Endodermal cell (in vitro differentiated cells): Measurements from ENCODE around the gene SLC38A2. TPM values are rescaled to one million over a fixed set of nuclear protein-coding genes. Genes with fewer than 3 reads are reported as not detected.
A peak's percentile ranks its signal among the peaks of the same experiment; 100 is the strongest.

Experiments
- DNase-seq: peaks from one replicate; pipeline ENCODE4 v3.0.0-alpha.2; 2017
- H3K27ac ChIP-seq: 2 replicates; pipeline ENCODE4 v1.5.1; 2013; ENCODE audit warnings: mild to moderate bottlenecking, low read depth, low read length, moderate library complexity
- H3K27me3 ChIP-seq: 2 replicates; pipeline ENCODE4 v1.6.1; 2013; ENCODE audit warnings: mild to moderate bottlenecking, low read length, moderate library complexity; ENCODE audit not compliant: insufficient read depth, control insufficient read depth, poor library complexity, severe bottlenecking
- H3K36me3 ChIP-seq: 2 replicates; pipeline ENCODE4 v1.7.0; 2013; ENCODE audit warnings: mild to moderate bottlenecking, low read length, moderate library complexity; ENCODE audit not compliant: control insufficient read depth, insufficient read depth
- H3K4me1 ChIP-seq: one replicate; pipeline ENCODE4 v1.7.0; 2013; ENCODE audit warnings: low read length; ENCODE audit not compliant: control insufficient read depth, insufficient read depth
- H3K4me3 ChIP-seq: 2 replicates; pipeline ENCODE4 v1.5.1; 2013; ENCODE audit warnings: mild to moderate bottlenecking, low read length, moderate library complexity
- H3K9ac ChIP-seq: 2 replicates; pipeline ENCODE4 v1.6.1; 2013; ENCODE audit warnings: mild to moderate bottlenecking, low read length, moderate library complexity; ENCODE audit not compliant: poor library complexity, severe bottlenecking; ENCODE audit errors: extremely low read depth
- H3K9me3 ChIP-seq: 2 replicates; pipeline ENCODE4 v1.6.1; 2013; ENCODE audit warnings: mild to moderate bottlenecking, low read length, moderate library complexity; ENCODE audit not compliant: control insufficient read depth
- H3K27ac Mint-ChIP-seq: 2 replicates; pipeline ENCODE4 v1.8.0; 2020; ENCODE audit warnings: mixed read lengths
- H3K27me3 Mint-ChIP-seq: 2 replicates; pipeline ENCODE4 v1.8.0; 2021; ENCODE audit warnings: mild to moderate bottlenecking, mixed read lengths; ENCODE audit not compliant: insufficient read depth
- H3K36me3 Mint-ChIP-seq: 2 replicates; pipeline ENCODE4 v1.8.0; 2020; ENCODE audit warnings: low read depth, mixed read lengths
- H3K4me1 Mint-ChIP-seq: 2 replicates; pipeline ENCODE4 v1.8.0; 2020; ENCODE audit warnings: mixed read lengths
- H3K4me3 Mint-ChIP-seq: 2 replicates; pipeline ENCODE4 v1.8.0; 2020; ENCODE audit warnings: mild to moderate bottlenecking, moderate library complexity, mixed read lengths
- H3K9me3 Mint-ChIP-seq: 2 replicates; pipeline ENCODE4 v1.8.0; 2020; ENCODE audit warnings: mild to moderate bottlenecking, mixed read lengths
- CTCF ChIP-seq: fragments of 200-600 bp; sonication (generic); conservative IDR thresholded peaks from 2 replicates; pipeline ENCODE4 v1.5.0; 2021; ENCODE audit warnings: antibody characterized with exemption, mild to moderate bottlenecking
- WGBS, 2 experiments: methylation state at CpG; one replicate each; pipeline versions ENCODE4 v1.1.5 to v1.1.7; 2013; ENCODE audit warnings: missing lambda C conversion rate in 2 of 2, mixed read lengths in 1 of 2; ENCODE audit not compliant: insufficient coverage in 1 of 2, insufficient read length in 1 of 2; 5-methylcytosine and 5-hydroxymethylcytosine counted together
- total RNA-seq, 2 donors: library from RNA; stranded (reverse); fragmentation: NEBNext Ultra II Directional in 1 of 2; extraction: Animal tissue kit (Norgen Biotek cat#: 25700) in 1 of 2; gene quantifications; 2 replicates in 1 of 2; 3 replicates in 1 of 2; pipeline ENCODE4 v1.2.1, GENCODE V29; 2021

SLC38A2 gene
- total RNA-seq, 2 donors from 2014 or later, result 156 to 230 TPM

GRCh38 chr12:46364777-46365580 is 7.6 kb downstream of the SLC38A2 start:
- 91 to 100% methylated on average over 1 to 3 of the region's 3 CpGs for WGBS, 2 experiments
- no peak for TF ChIP-seq CTCF
- Mint-ChIP-seq H3K27ac (peak overlapping the region; percentile 33), H3K27me3 (no peaks in the 10 kb centered on the region), H3K9me3 (no peaks in the 10 kb centered on the region), H3K36me3 (peaks cover 94% of the 10 kb centered on the region), H3K4me1 (peaks cover 28% of the 10 kb centered on the region), H3K4me3 (no peak overlapping the region)
- Histone ChIP-seq H3K4me1 (peaks cover 20% of the 10 kb centered on the region), H3K36me3 (peaks cover 100% of the 10 kb centered on the region), H3K9ac (no peak overlapping the region), H3K4me3 (no peak overlapping the region), H3K27ac (no peak overlapping the region), H3K27me3 (no peaks in the 10 kb centered on the region), H3K9me3 (no peaks in the 10 kb centered on the region)
- no peak for DNase-seq

- H3K4me1 Mint-ChIP-seq, result peaks cover 22% of the 10 kb centered on the region
- H3K36me3 Mint-ChIP-seq, result peaks cover 94% of the 10 kb centered on the region
- no peak overlapping the region for H3K4me3 Mint-ChIP-seq
- Histone ChIP-seq H3K4me1 (peaks cover 20% of the 10 kb centered on the region), H3K9ac (no peak overlapping the region), H3K27ac (no peak overlapping the region), H3K9me3 (no peaks in the 10 kb centered on the region), H3K36me3 (peaks cover 100% of the 10 kb centered on the region), H3K27me3 (no peaks in the 10 kb centered on the region), H3K4me3 (no peak overlapping the region)
- no peaks in the 10 kb centered on the region for H3K9me3 Mint-ChIP-seq
- no peaks in the 10 kb centered on the region for H3K27me3 Mint-ChIP-seq
- 85 to 100% methylated on average over 1 to 2 of the region's 3 CpGs for WGBS, 2 experiments
- no peak for DNase-seq
- no peak overlapping the region for H3K27ac Mint-ChIP-seq
- TF ChIP-seq CTCF, result no peak
Measured at GRCh38 chr12:46364300-46364696, 8.3 kb downstream of the SLC38A2 start.

GRCh38 chr12:46363582-46364299 is 8.8 kb downstream of the SLC38A2 start:
- H3K27ac Mint-ChIP-seq, result no peak overlapping the region
- WGBS, 2 experiments, result 94 to 97% methylated on average over 5 to 9 of the region's 9 CpGs
- Histone ChIP-seq H3K4me3 (no peak overlapping the region), H3K4me1 (peaks cover 19% of the 10 kb centered on the region), H3K9me3 (no peaks in the 10 kb centered on the region), H3K9ac (no peak overlapping the region), H3K36me3 (peaks cover 100% of the 10 kb centered on the region), H3K27ac (no peak overlapping the region), H3K27me3 (no peaks in the 10 kb centered on the region)
- H3K4me1 Mint-ChIP-seq, result peaks cover 18% of the 10 kb centered on the region
- H3K36me3 Mint-ChIP-seq, result peaks cover 94% of the 10 kb centered on the region
- H3K4me3 Mint-ChIP-seq, result no peak overlapping the region
- TF ChIP-seq CTCF, result no peak
- no peaks in the 10 kb centered on the region for H3K27me3 Mint-ChIP-seq
- no peak for DNase-seq
- H3K9me3 Mint-ChIP-seq, result no peaks in the 10 kb centered on the region
